ENCODE measurements around the gene TNFSF11. TPM values are rescaled to one million over a fixed set of nuclear protein-coding genes. Genes with fewer than 3 reads are reported as not detected.

Gene TNFSF11
- total RNA-seq, 1 experiment from 2014 or later, result 3.5 TPM

GRCh38 chr13:42580644-42581043, 6.7 kb downstream of the TNFSF11 start:
- Histone ChIP-seq H2BK15ac (ENCODE audit: low read depth, low read length) (no peak overlapping the region), H3K79me2 (ENCODE audit: insufficient read depth, low read length) (no peaks in the 10 kb centered on the region), H3K4ac (ENCODE audit: low read depth, low read length) (no peak overlapping the region), H3T11ph (ENCODE audit: low read length) (no peak overlapping the region), H2BK12ac (ENCODE audit: insufficient read length, low read depth, low read length) (no peak overlapping the region), H3K79me1 (ENCODE audit: insufficient read depth, low read depth, low read length, poor library complexity, severe bottlenecking) (no peaks in the 10 kb centered on the region), H3K27ac (ENCODE audit: insufficient read length, low read depth, low read length) (no peak overlapping the region), H3K4me1 (ENCODE audit: insufficient read depth, low read length) (no peaks in the 10 kb centered on the region; the same call in 1 of the 2 replicates), H3K4me2 (ENCODE audit: insufficient read depth, insufficient read length, low read length) (no peak overlapping the region), H3K9ac (ENCODE audit: extremely low read depth, insufficient read length, low read length) (no peak overlapping the region), H2BK5ac (ENCODE audit: insufficient read length, low read length) (no peak overlapping the region), H3K18ac (ENCODE audit: insufficient read length, low read depth, low read length) (no peak overlapping the region), H4K8ac (replicated peaks; ENCODE audit: insufficient read length, low read depth, low read length) (no peak overlapping the region), H3K27me3 (ENCODE audit: insufficient read depth, low read length) (no peaks in the 10 kb centered on the region), H2AK5ac (ENCODE audit: insufficient read length, low read length) (no peak overlapping the region), H4K91ac (ENCODE audit: insufficient read length, low read depth, low read length) (no peak overlapping the region), H2AFZ (ENCODE audit: low read length) (no peak overlapping the region), H2BK120ac (ENCODE audit: low read depth, low read length, poor library complexity, severe bottlenecking) (no peak overlapping the region), H4K5ac (ENCODE audit: insufficient read length, low read depth, low read length) (no peak overlapping the region), H4K20me1 (ENCODE audit: control insufficient read depth, insufficient read depth, insufficient read length) (no peaks in the 10 kb centered on the region), H3K9me3 (ENCODE audit: control insufficient read depth, low read depth, low read length) (no peaks in the 10 kb centered on the region), H3K23me2 (ENCODE audit: insufficient read length, low read depth, low read length, poor library complexity, severe bottlenecking) (no peaks in the 10 kb centered on the region), H3K23ac (ENCODE audit: insufficient read length, low read depth, low read length) (no peak overlapping the region), H2BK20ac (ENCODE audit: low read depth, low read length, poor library complexity, severe bottlenecking) (no peak overlapping the region), H3K56ac (ENCODE audit: insufficient read length, low read depth, low read length) (no peak overlapping the region), H3K14ac (ENCODE audit: insufficient read depth, low read length) (no peak overlapping the region)
- H3K27ac Mint-ChIP-seq, result no peak overlapping the region
- no peak for DNase-seq
- H3K4me3 Mint-ChIP-seq, result no peak overlapping the region
- no peaks in the 10 kb centered on the region for H3K9me3 Mint-ChIP-seq
- H3K27me3 Mint-ChIP-seq (ENCODE audit: low read depth), result peaks cover 6% of the 10 kb centered on the region
- no CpG with 5 or more reads among the region's 6 CpGs for WGBS (ENCODE audit: extremely low coverage, insufficient read length, low lambda C conversion rate)
- TF ChIP-seq CTCF (conservative IDR thresholded peaks at IDR 0.05), result no peak
- peaks cover 26 to 32% of the 10 kb centered on the region in 2 experiments for H3K4me1 Mint-ChIP-seq
- no peaks in the 10 kb centered on the region; a peak in 1 of 7 replicates for H3K36me3 Mint-ChIP-seq (ENCODE audit: insufficient read depth in 1 of 3, low read depth in 3 of 3)
